Glomerular endothelial cell (primary cell): ENCODE results near the gene SRPK1. TPM values are rescaled to one million over a fixed set of nuclear protein-coding genes. Genes with fewer than 3 reads are reported as not detected.

Experiments used
- DNase-seq: peaks from one replicate; pipeline ENCODE4 v3.0.0-alpha.2; 2011; ENCODE audit warnings: low read depth, low spot score; ENCODE audit errors: extremely low read depth
- total RNA-seq: library from RNA; depleted of rRNA; stranded (reverse); fragments of >200 nt; gene quantifications from 2 replicates; pipeline ENCODE4 v1.2.3, GENCODE V29; 2015

Gene SRPK1
- total RNA-seq, 1 donor from 2014 or later = 61.3 TPM

DNA sequence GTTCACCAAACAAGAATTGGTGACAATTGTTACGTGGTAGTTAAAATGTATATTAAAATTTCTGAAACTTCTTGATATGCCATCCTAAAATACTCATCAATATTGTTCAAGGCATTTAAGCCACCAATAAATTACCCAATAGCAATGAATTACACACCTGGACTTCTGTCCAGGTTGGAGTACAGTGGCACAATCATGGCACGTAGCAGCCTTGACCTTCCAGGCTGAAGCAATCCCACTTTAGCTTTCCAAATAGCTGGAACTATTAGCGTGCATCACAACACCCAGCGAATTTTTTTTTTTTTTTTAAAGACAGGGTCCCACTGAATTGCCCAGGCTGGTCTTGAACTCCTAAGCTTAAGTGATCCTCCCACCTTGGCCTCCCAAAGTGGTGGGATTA lies 17.2 kb downstream of the SRPK1 start:
- no peak for DNase-seq

DNA sequence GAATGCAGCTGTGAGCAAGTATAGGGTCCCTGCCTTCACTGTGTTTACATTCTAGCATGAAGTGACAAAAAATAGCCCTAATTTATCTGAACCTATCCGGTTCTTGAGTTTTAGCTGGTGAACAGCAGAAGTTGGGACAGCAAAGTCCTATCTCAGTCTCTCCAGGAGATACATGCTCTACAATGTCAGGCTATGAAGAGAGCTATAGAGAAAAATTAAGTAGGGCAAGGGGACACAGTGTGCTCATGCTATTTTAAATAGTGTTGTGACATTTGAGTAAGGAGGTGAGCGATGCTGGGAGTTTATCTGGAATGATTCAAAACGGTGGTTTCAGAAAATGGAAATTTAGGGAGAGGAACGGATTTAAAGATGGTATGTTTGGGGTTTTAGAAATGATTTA lies 20.4 kb downstream of the SRPK1 start:
- DNase-seq = no peak

DNA sequence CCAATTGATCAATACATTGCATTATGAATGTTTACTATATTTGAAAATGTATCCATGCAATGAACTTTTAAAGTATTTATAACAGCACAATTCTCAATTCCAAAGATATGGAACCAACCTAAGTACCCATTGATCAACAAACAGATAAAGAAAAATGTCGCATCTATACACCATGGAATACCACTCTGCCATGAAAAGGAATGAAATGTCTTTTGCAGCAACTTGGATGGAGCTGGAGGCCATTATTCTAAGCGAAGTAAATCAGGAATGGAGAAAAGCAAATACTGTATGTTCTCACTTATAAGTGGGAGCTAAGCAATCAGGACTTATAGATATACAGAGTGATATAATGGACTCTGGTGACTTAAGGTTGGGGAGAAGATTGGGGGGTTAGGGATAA lies 22.9 kb downstream of the SRPK1 start:
- DNase-seq = no peak

DNA sequence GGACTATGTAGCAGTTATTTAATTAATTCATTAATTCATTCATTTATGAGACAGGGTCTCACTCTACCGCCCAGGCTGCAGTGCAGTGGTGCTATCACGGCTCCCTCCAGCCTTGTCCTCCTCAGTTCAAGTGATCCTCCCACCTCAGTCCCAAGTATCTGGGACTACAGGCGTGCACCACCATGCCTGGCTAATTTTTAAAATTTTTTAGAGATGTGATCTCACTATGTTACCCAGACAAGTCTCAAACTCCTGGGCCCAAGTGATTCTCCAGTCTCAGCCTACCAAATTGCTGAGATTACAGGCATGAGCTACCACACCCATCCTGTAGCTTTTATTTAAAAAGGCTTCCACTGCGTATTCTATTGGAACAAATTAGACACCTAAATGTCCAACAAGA lies 23.4 kb downstream of the SRPK1 start:
- DNase-seq = no peak

GRCh38 chr6:35897036-35897435 lies 23.9 kb downstream of the SRPK1 start:
- DNase-seq = no peak

- DNase-seq = no peak
Measured at GRCh38 chr6:35896228-35896627, 24.7 kb downstream of the SRPK1 start.

- DNase-seq = no peak
Measured at GRCh38 chr6:35895560-35895959, 25.3 kb downstream of the SRPK1 start.

- no peak for DNase-seq
Measured at GRCh38 chr6:35894776-35895175, 26.1 kb downstream of the SRPK1 start.

DNA sequence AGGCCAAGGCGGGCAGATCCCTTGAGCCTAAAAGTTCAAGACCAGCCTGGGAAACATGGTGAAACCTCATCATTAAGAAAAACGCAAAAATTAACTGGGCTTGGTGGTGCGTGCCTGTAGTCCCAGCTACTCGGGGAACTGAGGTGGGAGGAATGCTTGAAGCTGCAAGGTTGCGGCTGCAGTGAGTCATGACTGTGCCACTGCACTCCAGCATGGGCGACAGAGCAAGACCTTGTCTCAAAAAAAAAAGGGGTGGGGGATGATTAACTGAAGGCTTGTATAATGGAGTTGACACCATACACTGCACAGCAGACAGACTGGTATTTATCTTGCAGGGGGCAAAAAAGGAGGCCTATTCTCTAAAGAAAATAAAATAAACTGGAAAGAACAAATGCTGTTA lies 27.7 kb downstream of the SRPK1 start:
- DNase-seq = no peak

DNA sequence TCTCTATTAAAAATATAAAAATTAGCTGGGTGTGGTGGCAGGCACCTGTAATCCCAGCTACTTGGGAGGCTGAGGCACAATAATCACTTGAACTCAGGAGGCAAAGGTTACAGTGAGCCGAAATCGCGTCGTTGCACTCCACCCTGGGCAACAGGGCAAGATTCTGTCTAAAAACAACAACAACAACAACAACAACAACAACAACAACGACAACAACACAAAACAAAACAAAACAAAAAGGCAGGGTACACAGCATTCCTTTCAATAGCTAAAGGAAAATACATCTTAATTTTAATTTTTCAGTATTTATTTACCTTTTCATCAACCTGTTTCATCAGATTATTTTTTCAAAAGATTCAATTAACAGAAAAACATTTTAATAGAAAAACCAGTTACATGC lies 28.4 kb downstream of the SRPK1 start:
- DNase-seq = no peak

GRCh38 chr6:35879151-35879550 lies 41.7 kb downstream of the SRPK1 start:
- DNase-seq = no peak

- DNase-seq = no peak
Measured at GRCh38 chr6:35876902-35877301, 44.0 kb downstream of the SRPK1 start.

DNA sequence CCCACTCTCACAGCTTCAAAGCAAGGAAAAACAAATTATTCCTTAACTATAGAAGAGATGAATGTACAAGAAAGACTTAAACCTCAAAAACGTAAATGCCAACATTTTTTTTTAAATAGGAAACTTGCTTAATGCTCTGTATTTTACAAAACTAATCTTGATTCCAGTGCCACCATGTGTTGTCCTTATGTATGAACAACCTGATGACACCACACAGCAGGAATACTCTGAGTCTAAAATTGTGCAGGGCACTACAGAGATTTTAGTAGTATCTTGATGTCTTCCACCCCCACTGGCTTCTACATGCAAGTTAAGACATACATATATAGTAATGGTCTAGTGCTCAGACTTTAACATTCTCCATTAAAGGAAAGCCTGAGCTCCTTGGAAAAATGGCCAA lies 46.2 kb downstream of the SRPK1 start:
- no peak for DNase-seq

DNA sequence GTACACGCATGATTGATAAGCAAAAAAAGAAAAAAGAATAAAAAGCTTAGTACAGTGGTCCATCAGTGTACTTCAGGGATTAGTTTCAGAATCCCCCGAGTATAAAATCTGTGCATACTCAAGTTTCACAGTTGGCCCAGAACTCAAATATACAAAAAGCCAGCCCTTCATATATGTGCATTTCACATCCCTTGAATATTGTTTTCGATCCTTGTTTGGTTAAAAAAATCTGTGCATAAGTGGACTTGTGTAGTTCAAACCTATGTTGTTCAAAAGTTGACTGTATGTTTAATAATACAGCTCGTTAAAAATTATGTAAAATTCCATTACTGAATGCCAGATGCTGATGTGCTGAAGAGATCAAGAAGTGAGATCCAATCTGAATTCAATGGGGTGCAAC lies 61.5 kb downstream of the SRPK1 start:
- DNase-seq = no peak

- no peak for DNase-seq
Measured at GRCh38 chr6:35857853-35858252, 63.0 kb downstream of the SRPK1 start.

- no peak for DNase-seq
Measured at GRCh38 chr6:35856250-35856649, 64.6 kb downstream of the SRPK1 start.

- no peak for DNase-seq
Measured at GRCh38 chr6:35852994-35853393, 67.9 kb downstream of the SRPK1 start.

DNA sequence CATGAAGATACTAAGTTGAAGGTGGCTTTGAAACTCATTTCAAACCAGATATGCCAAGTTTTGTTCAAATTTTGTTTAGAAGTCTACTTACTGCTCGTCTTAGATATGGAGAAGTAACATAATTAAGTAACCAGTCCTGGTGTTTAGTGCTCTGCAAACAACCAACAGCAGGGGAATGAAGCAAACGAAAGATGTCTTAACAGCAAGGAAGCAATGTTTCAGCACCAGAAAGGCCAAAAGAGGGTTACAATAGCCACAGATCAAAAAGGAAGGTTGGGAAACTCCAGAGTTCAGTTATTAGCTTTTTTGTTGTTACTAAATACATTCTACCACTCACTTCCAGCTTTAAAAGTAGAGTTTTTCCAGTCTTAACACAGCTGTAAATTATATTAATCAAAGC lies 70.7 kb downstream of the SRPK1 start:
- no peak for DNase-seq

- DNase-seq = no peak
Measured at GRCh38 chr6:35844290-35844689, 76.6 kb downstream of the SRPK1 start.

- no peak for DNase-seq
Measured at GRCh38 chr6:35842381-35842780, 78.5 kb downstream of the SRPK1 start.

- DNase-seq = no peak
Measured at GRCh38 chr6:35839019-35839418, 81.9 kb downstream of the SRPK1 start.

GRCh38 chr6:35833536-35833935 lies 87.4 kb downstream of the SRPK1 start:
- no peak for DNase-seq

DNA sequence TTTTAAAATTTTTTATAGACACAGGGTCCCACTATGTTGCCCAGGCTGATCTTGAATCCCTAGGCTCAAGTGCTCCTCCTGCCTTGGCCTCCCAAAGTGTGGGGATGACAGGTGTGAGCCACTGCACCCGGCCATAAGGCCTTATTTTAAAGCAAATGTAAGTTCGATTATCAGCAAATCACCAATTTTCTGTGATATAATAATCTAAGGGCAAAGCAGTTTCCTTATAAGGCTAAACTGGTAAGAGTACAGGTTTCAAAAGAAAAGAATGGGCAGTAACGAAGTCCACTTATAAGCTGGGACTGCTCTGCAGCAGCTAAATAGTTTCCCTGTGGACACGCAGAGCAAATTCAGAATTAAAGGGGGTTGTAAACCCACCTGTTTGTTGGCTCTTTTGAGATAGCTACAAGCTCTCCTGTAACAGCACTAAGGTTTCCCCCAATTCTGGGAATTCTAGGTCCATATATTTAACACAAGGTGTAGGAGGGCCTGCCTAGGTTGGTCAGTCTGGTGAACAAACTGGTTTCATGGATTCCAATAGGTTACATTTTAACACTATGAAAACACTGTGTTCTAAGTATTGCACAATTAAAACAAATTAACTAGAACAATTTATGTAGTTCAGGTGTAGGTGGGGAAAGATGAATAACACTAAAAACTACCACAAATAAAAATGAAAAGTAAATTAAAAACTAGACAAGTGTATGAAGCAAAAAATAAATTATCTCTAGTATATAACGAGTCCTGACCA lies 89.5 kb downstream of the SRPK1 start:
- no peak for DNase-seq
